Measurements from ENCODE around the gene EPHB6. TPM values are rescaled to one million over a fixed set of nuclear protein-coding genes. Genes with fewer than 3 reads are reported as not detected.

Gene EPHB6, protein sequence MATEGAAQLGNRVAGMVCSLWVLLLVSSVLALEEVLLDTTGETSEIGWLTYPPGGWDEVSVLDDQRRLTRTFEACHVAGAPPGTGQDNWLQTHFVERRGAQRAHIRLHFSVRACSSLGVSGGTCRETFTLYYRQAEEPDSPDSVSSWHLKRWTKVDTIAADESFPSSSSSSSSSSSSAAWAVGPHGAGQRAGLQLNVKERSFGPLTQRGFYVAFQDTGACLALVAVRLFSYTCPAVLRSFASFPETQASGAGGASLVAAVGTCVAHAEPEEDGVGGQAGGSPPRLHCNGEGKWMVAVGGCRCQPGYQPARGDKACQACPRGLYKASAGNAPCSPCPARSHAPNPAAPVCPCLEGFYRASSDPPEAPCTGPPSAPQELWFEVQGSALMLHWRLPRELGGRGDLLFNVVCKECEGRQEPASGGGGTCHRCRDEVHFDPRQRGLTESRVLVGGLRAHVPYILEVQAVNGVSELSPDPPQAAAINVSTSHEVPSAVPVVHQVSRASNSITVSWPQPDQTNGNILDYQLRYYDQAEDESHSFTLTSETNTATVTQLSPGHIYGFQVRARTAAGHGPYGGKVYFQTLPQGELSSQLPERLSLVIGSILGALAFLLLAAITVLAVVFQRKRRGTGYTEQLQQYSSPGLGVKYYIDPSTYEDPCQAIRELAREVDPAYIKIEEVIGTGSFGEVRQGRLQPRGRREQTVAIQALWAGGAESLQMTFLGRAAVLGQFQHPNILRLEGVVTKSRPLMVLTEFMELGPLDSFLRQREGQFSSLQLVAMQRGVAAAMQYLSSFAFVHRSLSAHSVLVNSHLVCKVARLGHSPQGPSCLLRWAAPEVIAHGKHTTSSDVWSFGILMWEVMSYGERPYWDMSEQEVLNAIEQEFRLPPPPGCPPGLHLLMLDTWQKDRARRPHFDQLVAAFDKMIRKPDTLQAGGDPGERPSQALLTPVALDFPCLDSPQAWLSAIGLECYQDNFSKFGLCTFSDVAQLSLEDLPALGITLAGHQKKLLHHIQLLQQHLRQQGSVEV
- polyA plus RNA-seq (ENCODE audit: low read depth in 6 of 6) = 10 to 100 TPM in 5 of 6 donors, 1 to 10 TPM in 1; 10.0 to 32.4 (median 19.0) TPM

DNA sequence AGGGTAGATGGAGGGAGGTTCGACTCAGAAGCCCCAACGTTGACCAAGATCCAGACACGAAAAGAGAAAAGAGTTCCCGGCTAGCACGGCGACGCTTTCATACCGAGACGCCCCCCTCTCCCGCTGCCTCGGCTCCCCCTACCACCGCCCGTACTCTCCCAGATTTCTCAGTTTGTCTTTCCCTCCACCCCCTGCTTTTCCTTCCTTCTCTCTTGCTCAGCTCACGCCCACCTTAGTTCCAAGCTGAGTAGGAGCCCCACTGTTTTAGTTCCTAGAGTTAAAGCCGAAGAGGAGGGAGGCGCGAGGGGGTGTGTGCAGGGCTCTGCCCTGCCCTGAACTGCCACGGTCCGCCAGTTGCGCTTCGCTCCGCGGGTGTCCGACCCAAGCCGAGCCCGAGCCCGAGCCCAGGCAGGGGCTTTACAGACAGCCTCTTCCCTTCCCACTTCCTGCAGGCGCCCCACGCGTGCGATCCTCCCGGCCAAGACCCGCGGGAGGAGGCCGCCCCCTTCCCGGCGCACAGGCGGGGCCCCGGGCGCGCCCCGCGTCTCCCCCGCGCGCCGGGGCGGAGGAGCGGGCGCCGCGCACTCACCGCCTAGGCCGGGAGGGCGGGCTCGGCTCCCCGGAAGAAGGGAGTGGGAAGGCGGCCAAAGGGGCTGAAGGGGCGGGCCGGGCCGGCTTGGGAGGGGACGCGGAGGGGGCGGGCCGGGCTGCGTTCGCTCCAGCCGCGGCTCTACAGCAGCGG, at the start of gene EPHB6:
TSS of gene EPHB6 (plus strand) at position 705 of the 742 bp plus-strand sequence. CDS start 8,152 bp downstream, outside the sequence.
- DNase-seq = peak; percentile 59
- Mint-ChIP-seq H3K4me3 (peak within 1 kb of the TSS; percentile 91 to 100 (median 98)), H3K27me3 (no peaks in the 10 kb centered on the region), H3K36me3 (no peaks in the 10 kb centered on the region), H3K9me3 (no peaks in the 10 kb centered on the region), H3K4me1 (peaks cover 28 to 30% (median 29%) of the 10 kb centered on the region in 3 donors), H3K27ac (peak within 1 kb of the TSS; percentile 70 to 98 (median 96))
- peak; percentile 63 to 66 for ATAC-seq (ENCODE audit: low read depth in 2 of 2)

DNA sequence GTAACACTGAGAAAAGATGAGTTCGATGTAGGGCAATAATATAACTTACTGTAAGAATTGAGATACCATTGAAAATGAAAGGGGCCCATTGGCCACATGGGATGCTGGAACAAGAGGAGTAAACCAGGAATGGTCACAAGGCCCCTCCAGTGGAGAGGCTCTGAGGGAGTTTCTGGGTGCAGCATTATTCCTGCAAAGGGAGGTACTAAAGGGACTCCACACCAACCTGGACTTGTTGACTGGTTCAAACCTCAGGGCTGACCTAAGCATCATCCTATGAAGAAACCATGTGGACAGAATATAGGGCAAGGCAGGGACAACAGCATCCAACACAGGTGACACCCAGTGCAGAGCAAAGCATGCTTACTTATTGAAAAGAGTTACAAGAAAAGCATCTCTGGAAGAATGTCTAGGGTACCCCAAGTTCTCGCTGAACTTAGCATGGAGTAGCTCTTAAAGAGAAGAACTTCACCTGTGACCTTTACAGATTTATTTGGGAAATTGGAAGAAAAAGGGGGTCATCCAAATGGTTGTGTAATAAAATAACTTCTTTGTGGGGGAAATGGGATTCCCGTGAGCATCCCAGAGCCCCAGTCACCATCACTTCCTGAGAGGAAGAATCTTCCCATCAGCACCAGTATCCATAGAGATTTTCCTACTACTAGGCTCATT, 49.4 kb upstream of the EPHB6 start:
- H3K9me3 Mint-ChIP-seq = peaks cover 0 to 3% (median 0%) of the 10 kb centered on the region in 7 donors
- no peak for DNase-seq
- peak overlapping the region; percentile 99 to 100 (median 100) for H3K27ac Mint-ChIP-seq
- no peak for ATAC-seq (ENCODE audit: low read depth in 2 of 2)
- peak overlapping the region in 7 of 8 donors; percentile 20 to 67 (median 50) for H3K4me3 Mint-ChIP-seq
- H3K27me3 Mint-ChIP-seq = no peaks in the 10 kb centered on the region
- H3K4me1 Mint-ChIP-seq = peaks cover 83 to 96% (median 90%) of the 10 kb centered on the region in 3 donors
- peaks cover 28 to 39% of the 10 kb centered on the region in 2 donors for H3K36me3 Mint-ChIP-seq

DNA sequence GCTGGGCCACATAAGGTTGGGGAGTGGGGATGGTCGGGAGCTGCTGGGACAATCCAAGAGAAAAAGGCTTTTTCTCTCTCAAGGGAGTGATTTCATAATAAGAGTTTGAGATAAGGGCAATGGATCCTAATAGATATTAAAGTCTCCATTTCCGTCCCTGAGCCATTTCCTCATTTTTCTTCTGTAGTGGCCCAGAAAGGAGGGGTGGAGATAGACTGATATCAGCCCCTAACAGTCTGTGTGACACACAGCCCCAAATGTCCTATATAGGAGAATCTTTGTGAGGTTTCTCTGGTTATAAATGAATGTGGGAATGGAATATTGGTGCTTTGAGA, 48.9 kb upstream of the EPHB6 start:
- Mint-ChIP-seq H3K4me3 (peak overlapping the region in 5 of 8 donors; percentile 20 to 85 (median 50)), H3K27me3 (no peaks in the 10 kb centered on the region), H3K4me1 (peaks cover 82 to 96% (median 87%) of the 10 kb centered on the region in 3 donors), H3K36me3 (peaks cover 24 to 34% of the 10 kb centered on the region in 2 donors), H3K27ac (peak overlapping the region; percentile 99 to 100 (median 100)), H3K9me3 (peaks cover 0 to 3% (median 0%) of the 10 kb centered on the region in 7 donors)
- ATAC-seq (ENCODE audit: low read depth in 2 of 2) (no peak), DNase-seq (no peak)

DNA sequence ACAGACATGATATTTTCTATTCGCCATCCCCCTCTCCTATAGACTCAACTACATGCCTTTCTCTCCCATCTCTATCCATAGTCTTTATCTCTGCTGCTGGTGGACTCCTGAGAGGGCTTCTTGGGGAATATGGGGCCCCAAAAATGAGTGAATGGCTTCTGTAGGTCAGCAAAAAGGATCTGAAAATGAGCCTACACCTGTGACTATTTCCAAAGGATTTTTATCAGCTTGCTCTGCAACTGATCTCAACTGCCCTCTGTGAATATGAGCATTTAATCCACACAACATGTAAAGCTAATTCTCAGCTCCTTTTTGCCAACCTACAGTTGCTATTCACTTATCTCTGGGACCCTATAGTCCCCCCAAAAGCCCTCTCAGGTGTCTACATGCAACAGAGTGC, 47.9 kb upstream of the EPHB6 start:
- H3K27me3 Mint-ChIP-seq = no peaks in the 10 kb centered on the region
- H3K9me3 Mint-ChIP-seq = peaks cover 0 to 3% (median 0%) of the 10 kb centered on the region in 7 donors
- ATAC-seq (ENCODE audit: low read depth in 2 of 2) (no peak), DNase-seq (no peak)
- H3K4me1 Mint-ChIP-seq = peaks cover 87 to 98% (median 91%) of the 10 kb centered on the region in 3 donors
- H3K27ac Mint-ChIP-seq = peak overlapping the region; percentile 99 to 100 (median 100)
- peak overlapping the region in 6 of 8 donors; percentile 31 to 85 (median 56) for H3K4me3 Mint-ChIP-seq
- peaks cover 20 to 29% of the 10 kb centered on the region in 2 donors for H3K36me3 Mint-ChIP-seq

DNA sequence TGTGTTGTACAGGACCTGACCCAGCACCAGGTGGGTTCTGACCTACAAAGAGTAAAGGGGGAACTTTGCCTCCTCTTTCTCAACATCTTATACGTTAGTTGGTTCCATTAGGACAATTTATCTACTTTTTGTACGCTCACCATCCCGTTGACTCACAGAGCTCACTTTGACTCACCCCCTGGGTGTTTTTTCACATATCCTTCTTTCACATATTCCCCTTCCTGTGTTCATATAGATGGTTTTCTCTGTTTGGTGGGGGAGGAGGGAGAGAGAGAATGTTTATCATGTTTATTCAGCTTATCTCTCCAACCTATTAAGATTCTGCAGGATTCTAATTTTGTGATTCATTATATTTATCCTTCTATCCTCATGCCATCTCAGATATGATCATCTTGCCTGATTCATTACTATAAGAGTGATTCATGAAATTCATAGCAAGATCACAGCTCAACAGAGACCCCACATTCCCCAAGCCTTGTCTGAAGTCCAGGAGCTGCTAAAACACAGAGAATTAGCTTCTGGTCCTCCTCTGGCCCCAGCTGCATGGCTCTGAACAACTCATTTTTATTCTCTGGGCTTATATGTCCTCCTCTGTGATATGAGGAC, 46.9 kb upstream of the EPHB6 start:
- peak overlapping the region; percentile 50 to 85 (median 75) for H3K4me3 Mint-ChIP-seq
- ATAC-seq (ENCODE audit: low read depth in 2 of 2) = peak in 1 of 2 donors; percentile 1
- DNase-seq = no peak
- H3K27ac Mint-ChIP-seq = peak overlapping the region; percentile 99 to 100 (median 100)
- H3K27me3 Mint-ChIP-seq = no peaks in the 10 kb centered on the region
- H3K9me3 Mint-ChIP-seq = peaks cover 0 to 3% (median 0%) of the 10 kb centered on the region in 7 donors
- peaks cover 12 to 19% of the 10 kb centered on the region in 2 donors for H3K36me3 Mint-ChIP-seq
- H3K4me1 Mint-ChIP-seq = peaks cover 89 to 99% (median 92%) of the 10 kb centered on the region in 3 donors

DNA sequence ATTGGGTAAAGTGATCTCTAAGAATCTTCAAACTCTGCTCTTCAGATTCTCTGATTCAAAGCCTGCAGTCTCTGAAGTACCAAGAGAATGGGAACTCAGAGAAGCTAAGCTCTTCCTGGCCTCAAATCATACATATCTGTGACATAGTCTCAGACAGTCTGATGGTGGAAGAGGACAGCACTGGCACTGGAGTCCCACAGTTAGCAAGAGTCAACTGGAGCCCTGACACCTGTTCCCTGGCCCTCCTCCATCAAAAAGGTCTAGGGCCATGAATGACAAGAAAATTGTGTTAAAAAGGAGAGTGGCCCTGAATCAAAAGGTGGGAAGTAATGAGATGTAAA, 46.4 kb upstream of the EPHB6 start:
- peak overlapping the region; percentile 99 to 100 (median 100) for H3K27ac Mint-ChIP-seq
- DNase-seq = no peak
- peak; percentile 22 to 34 for ATAC-seq (ENCODE audit: low read depth in 2 of 2)
- peaks cover 7 to 14% of the 10 kb centered on the region in 2 donors for H3K36me3 Mint-ChIP-seq
- peak overlapping the region; percentile 50 to 85 (median 75) for H3K4me3 Mint-ChIP-seq
- H3K27me3 Mint-ChIP-seq = no peaks in the 10 kb centered on the region
- peaks cover 90 to 99% (median 92%) of the 10 kb centered on the region in 3 donors for H3K4me1 Mint-ChIP-seq
- peaks cover 0 to 3% (median 0%) of the 10 kb centered on the region in 7 donors for H3K9me3 Mint-ChIP-seq

DNA sequence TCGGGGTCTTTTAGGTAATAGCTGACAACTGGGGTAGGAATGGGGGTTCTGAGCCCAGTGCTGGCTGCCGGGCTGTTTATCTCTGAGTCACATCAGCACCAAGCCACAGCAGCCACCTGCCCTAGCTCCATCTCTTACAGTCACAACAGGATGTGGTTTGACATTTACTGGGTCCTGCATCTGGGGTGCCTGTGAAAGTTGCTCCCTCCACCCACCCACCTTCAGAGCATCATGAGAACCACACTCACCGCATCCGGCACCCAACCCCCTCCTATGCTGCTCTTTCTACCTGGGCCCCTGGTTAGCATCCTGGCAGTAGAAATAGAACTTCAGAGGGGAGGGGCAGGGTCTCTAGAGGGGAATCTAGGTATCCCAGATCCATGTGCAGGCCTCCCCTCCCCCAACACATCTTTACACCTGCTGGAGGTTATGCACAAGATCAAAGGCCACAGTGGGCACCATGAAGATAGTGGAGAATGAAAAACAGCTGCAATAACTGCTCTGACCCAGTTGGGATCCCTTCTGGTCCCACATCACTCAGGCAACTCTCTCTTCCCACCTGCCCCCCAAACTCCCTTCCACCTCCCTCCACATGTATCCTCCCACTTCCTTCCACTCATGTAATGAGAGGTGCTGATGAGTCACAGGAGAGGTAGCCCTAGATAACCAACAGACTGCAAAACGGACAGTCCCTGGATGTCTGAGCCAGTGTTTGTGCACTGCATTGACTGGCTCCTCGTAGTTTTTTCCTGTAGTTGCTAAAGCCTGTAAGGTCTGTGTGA, 45.9 kb upstream of the EPHB6 start:
- H3K4me3 Mint-ChIP-seq = peak overlapping the region; percentile 50 to 85 (median 75)
- H3K27ac Mint-ChIP-seq = peak overlapping the region; percentile 99 to 100 (median 100)
- peaks cover 0 to 3% (median 0%) of the 10 kb centered on the region in 7 donors for H3K9me3 Mint-ChIP-seq
- H3K27me3 Mint-ChIP-seq = no peaks in the 10 kb centered on the region
- peaks cover 90 to 97% (median 93%) of the 10 kb centered on the region in 3 donors for H3K4me1 Mint-ChIP-seq
- DNase-seq = peak; percentile 95
- H3K36me3 Mint-ChIP-seq = peaks cover 2 to 9% of the 10 kb centered on the region in 2 donors
- peak; percentile 87 to 89 for ATAC-seq (ENCODE audit: low read depth in 2 of 2)

DNA sequence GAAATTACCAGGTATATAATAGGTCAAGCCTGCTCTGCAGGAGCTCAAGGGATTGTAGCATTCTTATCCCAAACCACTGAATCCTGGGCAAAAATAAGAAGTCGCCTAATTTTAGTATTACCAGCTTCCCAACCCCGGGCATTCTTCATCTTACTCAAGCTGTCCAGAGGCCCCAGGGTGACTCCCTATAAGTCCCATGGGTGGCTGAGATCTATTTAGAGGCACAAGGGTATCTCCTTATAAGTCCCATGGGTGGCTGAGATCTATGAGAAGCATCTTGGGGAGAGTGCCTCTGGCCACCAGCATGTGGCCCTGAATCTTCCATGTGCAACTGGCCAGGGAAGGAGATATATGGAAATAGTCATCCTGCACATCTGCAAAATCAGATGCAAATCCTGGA, 45.2 kb upstream of the EPHB6 start:
- peaks cover 0 to 3% (median 0%) of the 10 kb centered on the region in 7 donors for H3K9me3 Mint-ChIP-seq
- DNase-seq = no peak
- H3K27ac Mint-ChIP-seq = peak overlapping the region; percentile 99 to 100 (median 100)
- peak overlapping the region; percentile 23 to 81 (median 68) for H3K4me3 Mint-ChIP-seq
- H3K27me3 Mint-ChIP-seq = no peaks in the 10 kb centered on the region
- ATAC-seq (ENCODE audit: low read depth in 2 of 2) = no peak
- H3K4me1 Mint-ChIP-seq = peaks cover 88 to 96% (median 91%) of the 10 kb centered on the region in 3 donors
- peaks cover 0 to 3% of the 10 kb centered on the region in 2 donors for H3K36me3 Mint-ChIP-seq

DNA sequence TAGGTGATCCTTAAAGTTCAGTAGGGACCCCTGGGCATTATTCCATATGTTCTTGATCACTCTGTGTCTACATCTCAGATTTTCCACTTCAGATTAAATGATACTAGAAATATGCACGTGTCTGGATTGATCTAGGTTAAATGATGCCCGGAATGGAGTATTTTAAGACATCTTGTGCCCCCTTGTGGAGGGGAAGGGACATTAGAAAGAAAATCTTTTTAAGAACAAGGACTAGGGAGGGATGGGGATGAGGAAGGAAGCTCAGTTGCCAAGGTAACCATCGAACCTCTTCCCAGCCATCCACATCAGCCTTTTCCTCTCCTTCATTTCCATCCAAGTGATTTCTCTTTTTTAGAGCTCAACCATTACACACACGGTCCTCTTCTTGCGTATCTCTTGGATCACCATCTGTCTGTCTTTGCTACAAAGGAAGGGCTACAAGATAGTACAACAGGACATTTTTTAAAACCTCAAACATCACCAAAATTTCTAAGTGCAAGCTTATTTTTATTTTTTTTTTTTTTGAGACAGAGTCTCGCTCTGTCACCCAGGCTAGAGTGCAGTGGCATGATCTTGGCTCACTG, 43.6 kb upstream of the EPHB6 start:
- Mint-ChIP-seq H3K27me3 (no peaks in the 10 kb centered on the region), H3K9me3 (peaks cover 0 to 6% (median 0%) of the 10 kb centered on the region in 7 donors), H3K4me3 (peak overlapping the region; percentile 31 to 95 (median 78)), H3K27ac (peak overlapping the region; percentile 43 to 100 (median 90)), H3K4me1 (peaks cover 80 to 82% (median 82%) of the 10 kb centered on the region in 3 donors), H3K36me3 (peaks cover 0 to 5% of the 10 kb centered on the region in 2 donors)
- peak in 1 of 2 donors; percentile 9 for ATAC-seq (ENCODE audit: low read depth in 2 of 2)
- peak; percentile 74 for DNase-seq

DNA sequence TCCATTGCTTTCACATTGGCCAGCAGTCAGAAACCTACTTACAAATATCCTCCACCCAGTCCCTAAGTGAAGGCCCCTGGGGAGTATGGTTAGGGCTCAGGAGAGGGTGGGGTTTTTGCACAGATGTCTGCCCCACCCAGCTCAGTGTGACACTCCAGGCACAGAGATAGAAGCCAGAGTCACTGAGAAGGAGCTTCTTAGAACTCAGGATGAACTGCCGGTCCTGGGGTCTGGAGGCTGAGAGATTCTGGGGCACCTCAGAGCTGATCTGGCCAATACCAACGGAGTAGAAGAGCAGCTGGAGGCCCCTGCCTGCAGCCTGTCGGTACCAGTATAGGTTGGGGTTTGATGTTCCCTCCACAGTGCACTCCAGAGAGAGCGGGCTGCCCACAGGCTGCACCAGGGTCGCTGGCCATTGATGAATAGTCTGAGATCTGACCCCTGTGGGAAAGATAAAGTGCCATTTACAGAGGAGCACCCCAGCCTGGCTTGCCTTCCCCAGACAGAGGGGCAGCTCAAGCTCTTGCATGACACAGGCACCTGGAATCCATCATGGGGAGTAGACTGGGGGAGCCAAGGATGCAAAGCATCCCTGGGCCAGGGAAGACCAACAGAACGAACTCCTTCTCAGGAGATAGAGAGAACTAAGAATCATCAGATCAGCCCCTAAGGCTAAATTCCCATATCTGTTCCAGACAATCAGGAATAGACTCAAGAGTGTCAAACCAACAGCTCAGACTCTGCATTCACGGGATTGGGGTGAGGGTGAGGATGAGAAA, 42.2 kb upstream of the EPHB6 start:
- no peaks in the 10 kb centered on the region for H3K27me3 Mint-ChIP-seq
- H3K9me3 Mint-ChIP-seq = peaks cover 0 to 3% (median 0%) of the 10 kb centered on the region in 7 donors
- H3K27ac Mint-ChIP-seq = peak overlapping the region; percentile 17 to 100 (median 92)
- peaks cover 66 to 74% (median 72%) of the 10 kb centered on the region in 3 donors for H3K4me1 Mint-ChIP-seq
- H3K36me3 Mint-ChIP-seq = peaks cover 0 to 12% of the 10 kb centered on the region in 2 donors
- peak; percentile 51 for DNase-seq
- peak; percentile 7 to 16 for ATAC-seq (ENCODE audit: low read depth in 2 of 2)
- peak overlapping the region; percentile 63 to 95 (median 86) for H3K4me3 Mint-ChIP-seq

Measured in naive B cell (primary cell).